Natural killer cell treated with Interleukin-12 subunit alpha and Interleukin-12 subunit beta and Interleukin-15 and Interleukin-18, amount 100 ng/mL, for 72 hours (primary cell): ENCODE measurements around the gene RTN4RL1. TPM values are rescaled to one million over a fixed set of nuclear protein-coding genes. Genes with fewer than 3 reads are reported as not detected.
A peak's percentile ranks its signal among the peaks of the same experiment; 100 is the strongest.
"Not testable (repeated sequence)": the region's sequence is repeated elsewhere in the genome, so short reads cannot be mapped to it uniquely, and the experiment has no call there.

Experiments used
- ATAC-seq, 2 donors: fragments of 150-1000 bp; cut with Tn5 transposase in 1 of 2; sonication (Bioruptor Pico), chemical (Tn5 transposase) in 1 of 2; 2 replicates each; pipeline ENCODE4 v1.10.0; 2021
- DNase-seq: peaks from one replicate; pipeline ENCODE4 v3.0.0; 2022; ENCODE audit warnings: low spot score
- H3K27ac Mint-ChIP-seq, 2 donors: 1 replicate in 1 of 2; 2 replicates in 1 of 2; pipeline ENCODE4 v1.8.0; 2022; ENCODE audit warnings: mixed read lengths in 2 of 2, mild to moderate bottlenecking in 1 of 2, moderate library complexity in 1 of 2
- H3K27me3 Mint-ChIP-seq, 2 donors: 1 replicate in 1 of 2; 2 replicates in 1 of 2; pipeline ENCODE4 v1.8.0; 2022; ENCODE audit warnings: mixed read lengths in 2 of 2
- H3K36me3 Mint-ChIP-seq: one replicate; pipeline ENCODE4 v1.8.0; 2022; ENCODE audit warnings: mixed read lengths
- H3K4me1 Mint-ChIP-seq, 2 donors: 1 replicate in 1 of 2; 2 replicates in 1 of 2; pipeline ENCODE4 v1.8.0; 2022; ENCODE audit warnings: low read depth in 2 of 2, mixed read lengths in 2 of 2, mild to moderate bottlenecking in 1 of 2
- H3K4me3 Mint-ChIP-seq: one replicate; pipeline ENCODE4 v1.8.0; 2022; ENCODE audit warnings: mixed read lengths
- H3K9me3 Mint-ChIP-seq: 2 replicates; pipeline ENCODE4 v1.8.0; 2022; ENCODE audit warnings: mixed read lengths
- total RNA-seq, 2 donors: library from RNA; stranded (reverse); gene quantifications; one replicate each; pipeline ENCODE4 v1.2.3, GENCODE V29; 2022

The RTN4RL1 gene
- total RNA-seq, 2 donors from 2014 or later = not detected

DNA sequence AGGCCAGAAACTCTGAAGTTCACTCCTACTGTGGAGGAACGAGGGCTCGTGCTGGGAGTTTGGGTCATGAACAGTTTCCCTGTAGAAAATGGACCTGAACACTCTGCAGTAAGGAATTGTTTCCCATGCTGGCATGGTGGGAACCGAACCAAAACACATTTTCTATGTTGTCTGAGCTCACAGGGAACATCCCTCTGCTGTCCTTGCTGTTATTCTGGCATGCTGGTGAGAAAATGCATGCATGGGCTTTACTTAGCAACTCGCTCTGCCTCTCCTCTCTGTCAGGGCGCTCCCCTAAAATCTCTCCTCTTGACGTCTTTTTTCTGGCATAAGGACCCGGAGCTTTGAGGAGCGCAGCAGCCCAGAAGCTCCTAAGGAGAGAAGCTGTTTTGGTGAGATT, 5.4 kb downstream of the RTN4RL1 start:
- Mint-ChIP-seq H3K4me1 (no peaks in the 10 kb centered on the region), H3K27ac (no peak overlapping the region), H3K36me3 (no peaks in the 10 kb centered on the region), H3K9me3 (no peaks in the 10 kb centered on the region), H3K4me3 (no peak overlapping the region), H3K27me3 (peaks cover 16 to 33% of the 10 kb centered on the region in 2 donors)
- DNase-seq = no peak
- no peak for ATAC-seq

DNA sequence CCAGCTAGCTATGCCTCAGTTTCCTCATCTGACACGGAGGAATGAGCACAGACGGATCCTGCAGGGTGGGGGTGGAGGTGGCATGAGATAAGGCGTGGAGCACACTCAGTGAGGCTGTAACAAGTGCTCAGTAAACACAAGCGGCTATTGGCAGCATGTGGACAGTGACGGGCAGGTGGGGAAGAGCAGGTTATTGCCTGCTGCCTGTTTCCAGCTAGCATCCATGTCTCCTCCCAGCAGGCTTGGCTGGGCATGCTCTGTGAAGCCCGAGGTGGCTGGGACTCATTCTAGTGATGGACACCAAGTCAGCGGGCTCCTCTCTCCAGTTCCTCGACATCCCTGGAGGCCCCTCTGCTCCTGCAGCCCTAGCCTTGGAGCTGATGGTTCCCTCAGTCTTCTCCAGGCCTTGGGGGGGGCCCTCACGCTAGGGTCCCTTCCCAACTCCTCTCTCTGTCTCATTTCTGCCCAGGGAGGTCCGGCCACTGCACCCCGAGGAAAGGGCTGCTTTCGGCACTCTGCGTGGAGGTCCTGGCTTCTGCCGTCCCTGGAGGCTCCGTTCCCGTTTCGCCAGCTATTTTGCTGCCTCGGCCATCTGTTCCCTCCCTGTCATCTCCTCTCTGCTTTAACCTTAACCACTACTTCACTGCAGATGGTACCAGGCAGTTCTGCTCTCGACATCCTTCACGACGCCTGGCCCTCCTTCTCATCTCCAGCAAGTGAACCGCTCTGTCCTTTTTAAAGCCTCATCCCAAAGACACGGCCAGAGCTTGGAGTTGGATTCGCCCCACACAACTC, 6.2 kb downstream of the RTN4RL1 start:
- no peak overlapping the region for H3K27ac Mint-ChIP-seq
- H3K9me3 Mint-ChIP-seq = no peaks in the 10 kb centered on the region
- no peaks in the 10 kb centered on the region for H3K36me3 Mint-ChIP-seq
- peaks cover 17 to 41% of the 10 kb centered on the region in 2 donors for H3K27me3 Mint-ChIP-seq
- ATAC-seq = no peak
- H3K4me1 Mint-ChIP-seq = no peaks in the 10 kb centered on the region
- DNase-seq = no peak
- no peak overlapping the region for H3K4me3 Mint-ChIP-seq

DNA sequence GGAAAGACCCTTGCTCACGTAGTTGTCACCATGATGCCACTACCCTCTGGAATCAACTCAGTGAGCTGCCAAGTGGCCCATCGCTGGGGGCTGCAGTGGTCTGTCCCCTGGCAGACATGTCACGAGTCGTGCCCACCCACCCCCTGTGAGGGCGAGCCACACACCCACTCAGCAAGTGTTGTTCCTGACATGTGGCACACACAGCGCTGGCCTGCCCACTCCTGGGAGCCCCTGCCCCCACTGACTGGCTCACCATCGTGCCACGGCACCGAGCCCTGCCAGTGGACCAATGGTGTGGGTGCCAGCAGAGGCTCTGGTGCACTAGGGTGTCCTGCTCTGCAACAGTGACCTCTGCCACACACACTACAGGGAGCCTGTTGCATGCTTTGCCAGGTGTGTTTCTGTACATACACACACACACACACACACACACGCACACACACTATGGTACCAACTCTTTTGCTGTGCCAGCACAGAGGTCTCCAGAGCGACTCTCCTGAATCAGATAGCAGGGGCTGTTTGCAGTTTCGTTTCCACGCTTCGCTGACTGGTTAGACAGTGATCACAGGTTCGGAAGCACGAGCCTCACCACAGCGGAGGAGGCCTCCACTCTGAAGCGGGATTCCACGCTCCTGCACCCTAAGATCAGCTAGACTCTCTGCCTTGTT, 7.7 kb downstream of the RTN4RL1 start:
- no peak for DNase-seq
- Mint-ChIP-seq H3K4me3 (no peak overlapping the region), H3K27ac (no peak overlapping the region), H3K27me3 (peaks cover 21 to 42% of the 10 kb centered on the region in 2 donors), H3K9me3 (no peaks in the 10 kb centered on the region), H3K4me1 (peaks cover 0 to 3% of the 10 kb centered on the region in 2 donors), H3K36me3 (no peaks in the 10 kb centered on the region)
- ATAC-seq = peak in 1 of 2 donors; percentile 3

DNA sequence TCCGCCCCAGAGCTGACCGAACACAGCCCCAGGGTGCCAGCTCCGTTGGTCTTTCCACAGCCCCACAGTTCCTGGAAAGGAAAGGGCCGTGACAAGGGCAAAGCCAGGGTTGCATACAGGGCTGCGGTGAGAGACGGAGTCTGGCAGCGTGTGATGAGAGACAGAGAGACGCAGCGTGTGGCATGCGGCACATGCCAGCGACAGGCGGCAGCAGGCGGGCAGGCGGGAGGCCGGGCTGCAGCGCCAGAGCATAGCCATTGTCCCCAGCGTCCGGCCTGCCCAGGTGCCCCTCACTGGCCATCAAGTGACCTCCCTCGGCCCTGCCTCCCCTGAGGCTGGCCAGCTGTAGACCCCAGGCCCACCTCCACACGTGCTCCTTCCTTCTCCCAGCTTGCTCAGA, 8.6 kb downstream of the RTN4RL1 start:
- peaks cover 0 to 3% of the 10 kb centered on the region in 2 donors for H3K4me1 Mint-ChIP-seq
- no peak overlapping the region for H3K4me3 Mint-ChIP-seq
- no peak for DNase-seq
- no peak for ATAC-seq
- no peaks in the 10 kb centered on the region for H3K36me3 Mint-ChIP-seq
- H3K27ac Mint-ChIP-seq = no peak overlapping the region
- H3K9me3 Mint-ChIP-seq = no peaks in the 10 kb centered on the region
- peaks cover 22 to 45% of the 10 kb centered on the region in 2 donors for H3K27me3 Mint-ChIP-seq

DNA sequence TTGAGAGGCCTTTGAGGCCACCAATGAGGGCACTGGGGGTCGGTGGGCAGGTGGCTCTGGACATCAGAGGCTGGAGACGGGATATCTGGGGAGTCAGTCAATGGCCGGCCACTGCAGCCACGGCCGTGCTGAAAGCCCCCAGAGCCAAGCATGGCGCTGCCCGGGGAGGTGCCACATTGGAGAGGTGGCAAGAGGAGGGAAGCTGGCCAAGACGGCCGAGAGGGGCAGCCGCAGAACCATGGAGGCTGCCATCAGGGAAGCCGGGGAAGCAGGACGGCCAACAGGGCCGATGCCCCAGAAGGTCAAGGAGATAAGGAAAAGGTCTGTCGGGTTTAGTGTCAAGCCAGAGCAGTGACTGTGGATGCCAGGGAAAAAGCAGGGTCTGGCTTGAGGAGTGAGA, 9.8 kb downstream of the RTN4RL1 start:
- peaks cover 0 to 3% of the 10 kb centered on the region in 2 donors for H3K4me1 Mint-ChIP-seq
- no peak overlapping the region for H3K4me3 Mint-ChIP-seq
- ATAC-seq (no peak), DNase-seq (no peak)
- H3K27ac Mint-ChIP-seq = no peak overlapping the region
- H3K36me3 Mint-ChIP-seq = no peaks in the 10 kb centered on the region
- peaks cover 22 to 43% of the 10 kb centered on the region in 2 donors for H3K27me3 Mint-ChIP-seq
- H3K9me3 Mint-ChIP-seq = no peaks in the 10 kb centered on the region

DNA sequence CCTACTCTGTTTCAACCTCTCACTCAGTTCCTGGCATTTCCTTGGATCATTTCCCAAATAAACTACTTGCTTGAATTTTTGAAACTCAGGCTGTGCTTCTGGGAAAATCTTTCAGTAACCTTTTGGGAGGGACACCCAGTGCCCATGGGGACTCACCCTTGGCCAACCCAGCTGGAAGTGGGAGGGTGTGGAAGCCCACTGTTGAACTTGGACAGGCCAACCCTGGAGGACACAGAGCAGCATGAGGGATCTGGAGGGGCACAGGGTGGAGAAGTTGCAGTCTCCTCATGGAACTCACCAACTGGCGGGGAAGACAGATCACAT, 11.2 kb downstream of the RTN4RL1 start:
- Mint-ChIP-seq H3K27ac (no peak overlapping the region), H3K9me3 (no peaks in the 10 kb centered on the region), H3K36me3 (no peaks in the 10 kb centered on the region), H3K4me3 (no peak overlapping the region), H3K27me3 (peaks cover 17 to 29% of the 10 kb centered on the region in 2 donors), H3K4me1 (peaks cover 0 to 3% of the 10 kb centered on the region in 2 donors)
- DNase-seq = no peak
- ATAC-seq = no peak

DNA sequence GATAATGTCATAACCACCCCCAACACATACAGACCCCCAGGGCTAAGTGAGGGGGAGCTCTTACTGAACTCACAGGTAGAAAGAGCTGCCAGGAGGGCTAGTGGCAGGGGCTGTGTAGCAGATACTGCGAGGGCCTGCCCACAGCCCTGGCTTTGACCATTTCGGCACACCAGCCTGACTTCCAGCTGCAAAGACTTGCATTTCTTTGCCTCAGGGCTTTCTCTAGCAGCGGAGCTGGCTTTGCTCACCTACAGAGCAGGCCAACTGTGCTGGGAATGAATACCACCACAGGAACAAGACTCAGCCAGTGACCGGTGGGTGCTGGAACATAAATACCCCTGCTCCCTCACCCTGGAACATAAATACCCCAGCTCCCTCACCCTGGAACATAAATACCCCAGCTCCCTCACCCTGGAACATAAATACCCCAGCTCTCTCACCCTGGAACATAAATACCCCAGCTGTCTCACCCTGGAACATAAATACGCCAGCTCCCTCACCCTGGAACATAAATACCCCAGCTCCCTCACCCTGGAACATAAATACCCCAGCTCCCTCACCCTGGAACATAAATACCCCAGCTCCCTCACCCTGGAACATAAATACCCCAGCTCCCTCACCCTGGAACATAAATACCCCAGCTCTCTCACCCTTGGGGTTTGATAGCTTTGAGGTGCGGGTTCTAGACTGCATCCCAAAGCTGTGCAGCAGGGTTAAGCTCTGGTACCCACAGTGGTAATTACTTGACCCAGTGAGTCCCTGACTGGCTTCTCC, 11.7 kb downstream of the RTN4RL1 start:
- not testable (repeated sequence) for H3K27ac Mint-ChIP-seq, H3K36me3 Mint-ChIP-seq, H3K9me3 Mint-ChIP-seq, H3K4me3 Mint-ChIP-seq, H3K4me1 Mint-ChIP-seq, DNase-seq, ATAC-seq
- peaks cover 16 to 25% of the 10 kb centered on the region in 2 donors for H3K27me3 Mint-ChIP-seq

DNA sequence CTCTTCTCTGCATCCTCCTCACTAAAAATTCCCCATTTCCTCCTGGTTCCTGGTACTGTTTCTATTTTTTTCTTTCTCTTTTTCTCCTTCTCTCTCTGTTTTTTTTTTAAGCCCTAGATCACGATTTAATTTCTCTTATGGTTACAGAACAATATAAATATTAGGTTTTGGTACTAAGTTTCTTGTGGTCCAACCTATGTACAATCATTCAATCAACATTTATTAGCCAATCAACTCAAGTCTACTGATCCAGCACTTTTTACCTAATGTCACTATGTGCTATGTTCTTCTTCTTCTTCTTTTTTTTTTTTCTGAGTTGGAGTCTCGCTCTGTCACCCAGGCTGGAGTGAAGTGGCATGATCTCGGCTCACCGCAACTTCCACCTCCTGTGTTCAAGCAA, 12.6 kb downstream of the RTN4RL1 start:
- Mint-ChIP-seq H3K27me3 (peaks cover 9 to 25% of the 10 kb centered on the region in 2 donors), H3K9me3 (no peaks in the 10 kb centered on the region), H3K27ac (no peak overlapping the region), H3K4me3 (no peak overlapping the region), H3K36me3 (no peaks in the 10 kb centered on the region), H3K4me1 (peaks cover 0 to 3% of the 10 kb centered on the region in 2 donors)
- ATAC-seq (no peak), DNase-seq (no peak)

DNA sequence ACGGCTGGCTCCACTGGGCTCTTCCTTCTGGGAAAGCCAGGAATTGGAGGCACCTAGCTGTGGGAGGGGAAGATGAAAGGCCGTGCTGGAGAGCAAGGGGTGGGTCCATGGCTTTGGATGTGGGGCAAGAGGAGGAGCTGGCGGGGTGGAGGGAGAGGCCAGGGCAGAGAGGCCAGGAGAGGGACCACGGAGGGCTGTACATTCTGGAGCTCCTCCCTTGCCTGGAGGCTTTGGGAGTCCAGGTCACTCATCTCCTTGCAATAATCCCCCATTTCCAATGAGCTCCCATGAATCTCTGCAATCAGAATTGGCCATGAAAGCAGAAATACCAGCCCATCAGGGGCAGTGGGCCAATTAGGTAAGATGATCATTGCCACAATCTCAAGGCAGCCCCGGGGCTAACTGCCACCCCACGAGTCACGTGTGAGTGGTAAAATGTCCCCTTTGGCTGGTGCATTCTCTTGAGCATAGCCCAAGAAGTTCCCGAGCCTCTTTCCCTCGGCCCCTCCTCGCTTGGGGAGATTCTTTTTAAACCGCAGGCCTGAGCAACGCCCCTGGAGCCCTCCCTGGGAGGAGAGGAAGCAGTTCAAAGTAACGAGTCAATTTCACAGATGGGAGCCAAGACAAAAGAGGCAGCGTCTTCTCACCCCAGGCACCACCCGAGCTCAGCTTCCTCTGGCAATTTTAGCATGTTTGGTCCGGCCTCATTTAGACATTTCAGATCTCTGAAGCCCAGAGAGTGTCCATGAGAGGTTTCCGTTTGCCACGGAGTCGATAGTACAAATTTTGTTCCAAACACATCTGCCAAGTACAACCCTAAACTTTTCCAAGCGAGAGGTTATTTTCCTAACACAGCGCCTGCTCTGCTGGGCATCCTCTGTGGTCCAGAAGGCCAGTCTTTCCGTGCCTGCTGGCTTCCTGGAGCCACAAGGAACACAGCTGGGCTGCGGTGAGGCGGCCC, 13.4 kb downstream of the RTN4RL1 start:
- H3K9me3 Mint-ChIP-seq = no peaks in the 10 kb centered on the region
- H3K4me1 Mint-ChIP-seq = peaks cover 0 to 3% of the 10 kb centered on the region in 2 donors
- H3K36me3 Mint-ChIP-seq = no peaks in the 10 kb centered on the region
- ATAC-seq = no peak
- H3K27ac Mint-ChIP-seq = no peak overlapping the region
- DNase-seq = no peak
- peaks cover 9 to 25% of the 10 kb centered on the region in 2 donors for H3K27me3 Mint-ChIP-seq
- no peak overlapping the region for H3K4me3 Mint-ChIP-seq

DNA sequence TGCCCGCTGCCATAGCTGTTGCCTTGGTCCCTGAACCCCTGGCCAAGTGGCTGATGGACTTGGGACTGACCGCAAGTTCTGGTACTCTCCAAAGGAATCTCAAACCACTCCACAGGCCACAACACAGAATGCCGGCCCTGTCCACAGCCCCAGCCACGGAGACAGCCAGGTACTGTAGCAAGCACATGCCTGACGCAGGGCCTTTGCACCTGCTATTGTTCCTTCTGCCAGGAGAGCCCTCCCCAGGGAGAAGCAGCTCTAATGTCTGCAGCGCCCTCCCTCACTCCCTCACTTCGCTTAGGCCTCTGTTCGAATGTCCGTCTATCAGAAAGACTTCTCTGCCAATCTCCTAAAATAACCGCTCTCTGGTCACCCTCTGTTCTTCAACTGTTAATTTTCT, 15.4 kb downstream of the RTN4RL1 start:
- ATAC-seq (no peak), DNase-seq (no peak)
- H3K9me3 Mint-ChIP-seq = no peaks in the 10 kb centered on the region
- peaks cover 7 to 17% of the 10 kb centered on the region in 2 donors for H3K27me3 Mint-ChIP-seq
- H3K4me3 Mint-ChIP-seq = no peak overlapping the region
- no peak overlapping the region for H3K27ac Mint-ChIP-seq
- H3K36me3 Mint-ChIP-seq = no peaks in the 10 kb centered on the region
- peaks cover 0 to 3% of the 10 kb centered on the region in 2 donors for H3K4me1 Mint-ChIP-seq

DNA sequence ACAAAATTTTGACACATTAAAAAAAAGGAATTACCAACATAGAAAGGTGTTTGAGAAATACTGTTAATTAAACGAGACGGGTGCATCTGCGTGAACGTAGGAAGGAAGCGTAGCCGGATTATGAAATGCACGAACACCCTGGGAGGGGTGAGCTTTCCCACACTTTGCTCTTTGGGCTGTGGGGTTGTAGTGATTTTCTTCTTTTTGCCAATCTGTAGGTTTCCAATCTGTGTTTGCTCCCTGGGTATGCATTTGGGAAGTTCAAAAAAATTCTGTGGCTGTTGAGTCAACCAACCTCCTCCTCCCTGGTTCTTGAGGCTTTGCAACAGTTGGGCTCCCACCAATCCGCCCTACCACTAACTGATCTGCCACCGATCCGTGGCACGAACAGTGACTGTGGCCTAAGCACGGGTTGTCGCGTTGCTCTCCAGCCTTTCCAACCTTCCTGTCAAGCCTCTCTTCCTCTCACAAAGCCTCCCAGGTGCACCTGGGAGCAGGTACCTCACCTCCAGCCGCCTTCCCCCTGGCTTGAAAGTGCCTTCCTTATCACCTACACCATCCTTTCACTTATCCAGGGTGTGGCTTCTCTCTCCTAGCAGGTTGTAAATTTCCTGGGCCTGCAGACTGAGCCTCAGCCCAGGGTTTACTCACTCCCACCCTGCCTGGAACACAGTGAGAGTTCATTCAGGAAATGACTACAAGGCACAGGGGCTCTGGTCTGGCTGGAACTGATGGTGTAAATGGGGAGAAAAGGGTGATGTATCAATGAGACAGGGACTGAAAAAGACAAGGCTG, 16.6 kb downstream of the RTN4RL1 start:
- H3K4me1 Mint-ChIP-seq = peaks cover 0 to 3% of the 10 kb centered on the region in 2 donors

DNA sequence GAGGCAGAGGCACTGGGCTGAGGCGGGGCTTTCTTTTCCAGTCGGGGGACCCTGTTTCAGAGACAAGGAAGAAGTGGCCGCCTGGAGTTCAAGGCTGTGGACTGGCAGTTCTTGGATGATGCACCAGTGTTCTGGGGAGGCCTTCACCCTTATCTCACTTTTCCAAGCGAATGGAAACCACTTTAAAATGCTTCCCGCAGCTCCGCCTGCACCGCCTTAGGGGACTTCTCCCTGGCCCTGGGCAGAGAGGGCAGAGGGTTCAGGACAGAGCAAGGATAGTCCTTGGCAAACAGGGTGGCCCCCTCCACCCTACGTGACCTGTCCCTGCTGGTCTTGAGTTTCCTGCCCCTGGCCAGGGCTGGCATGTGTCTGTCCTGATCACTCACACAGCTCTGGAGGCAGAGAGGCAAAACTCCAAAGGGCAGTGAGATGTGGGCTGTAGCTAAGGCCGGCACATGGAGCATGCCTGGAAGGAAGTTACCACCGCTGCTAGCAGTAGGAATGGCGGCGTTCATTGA, 20.6 kb downstream of the RTN4RL1 start:
- ATAC-seq (no peak), DNase-seq (no peak)
- H3K27ac Mint-ChIP-seq = no peak overlapping the region
- no peak overlapping the region for H3K4me3 Mint-ChIP-seq
- no peaks in the 10 kb centered on the region for H3K9me3 Mint-ChIP-seq
- H3K4me1 Mint-ChIP-seq = peaks cover 0 to 1% of the 10 kb centered on the region in 2 donors
- peaks cover 2 to 3% of the 10 kb centered on the region in 2 donors for H3K27me3 Mint-ChIP-seq
- H3K36me3 Mint-ChIP-seq = no peaks in the 10 kb centered on the region

More for the DNA sequence above, 16.6 kb downstream of the RTN4RL1 start:
- DNase-seq (no peak), ATAC-seq (no peak)
- Mint-ChIP-seq H3K27me3 (peaks cover 6 to 7% of the 10 kb centered on the region in 2 donors), H3K4me3 (no peak overlapping the region), H3K36me3 (no peaks in the 10 kb centered on the region), H3K27ac (no peak overlapping the region), H3K9me3 (no peaks in the 10 kb centered on the region)
